HepG2 (cell line): Measurements from ENCODE around the gene FBXO7. TPM values are rescaled to one million over a fixed set of nuclear protein-coding genes. Genes with fewer than 3 reads are reported as not detected.

ENCODE experiments used
- ARID5B ChIP-seq: IDR thresholded peaks from 2 replicates; pipeline ENCODE4 v1.4.0; 2020; ENCODE audit warnings: mild to moderate bottlenecking, missing genetic modification reagents
- ELF4 ChIP-seq: sonication (generic); formaldehyde crosslinking; IDR thresholded peaks from 2 replicates; pipeline ENCODE4 v1.5.0; 2020; ENCODE audit warnings: missing genetic modification reagents, mild to moderate bottlenecking, moderate library complexity, borderline replicate concordance
- EP300 ChIP-seq, 3 experiments: sonication (generic) in 1 of 3; formaldehyde crosslinking in 1 of 3; IDR thresholded peaks; 2 replicates each; pipeline versions ENCODE4 v1.5.1 to v1.6.1; 2011 to 2020; ENCODE audit warnings: low read depth in 2 of 3, low read length in 2 of 3, borderline replicate concordance in 1 of 3, improper control_type of control experiment in 1 of 3, mild to moderate bottlenecking in 1 of 3, missing genetic modification reagents in 1 of 3, moderate library complexity in 1 of 3
- NR0B2 ChIP-seq: sonication (generic); formaldehyde crosslinking; IDR thresholded peaks from 2 replicates; pipeline ENCODE4 v1.4.0; 2020; ENCODE audit warnings: mild to moderate bottlenecking, missing genetic modification reagents
- RXRA ChIP-seq: sonication (generic); formaldehyde crosslinking; IDR thresholded peaks from 2 replicates; pipeline ENCODE4 v1.5.1; 2020; ENCODE audit warnings: missing genetic modification reagents
- SAFB2 ChIP-seq: sonication (generic); formaldehyde crosslinking; IDR thresholded peaks from 2 replicates; pipeline ENCODE4 v1.5.1; 2020; ENCODE audit warnings: missing genetic modification reagents, low read depth, mild to moderate bottlenecking, borderline replicate concordance
- SATB2 ChIP-seq: sonication (generic); formaldehyde crosslinking; IDR thresholded peaks from 2 replicates; pipeline ENCODE4 v1.5.0; 2020; ENCODE audit warnings: missing genetic modification reagents
- TFE3 ChIP-seq: IDR thresholded peaks from 2 replicates; pipeline ENCODE4 v1.6.1; 2016
- YEATS2 ChIP-seq: sonication (generic); formaldehyde crosslinking; IDR thresholded peaks from 2 replicates; pipeline ENCODE4 v1.4.0; 2020; ENCODE audit warnings: missing genetic modification reagents, borderline replicate concordance
- ZBTB4 ChIP-seq: sonication (generic); formaldehyde crosslinking; IDR thresholded peaks from 2 replicates; pipeline ENCODE4 v1.4.0; 2020; ENCODE audit warnings: missing genetic modification reagents, mild to moderate bottlenecking, borderline replicate concordance
- ZIK1 ChIP-seq: sonication (generic); formaldehyde crosslinking; IDR thresholded peaks from 2 replicates; pipeline ENCODE4 v1.5.0; 2020; ENCODE audit warnings: mild to moderate bottlenecking, low read depth, missing genetic modification reagents, borderline replicate concordance
- polyA plus RNA-seq, 8 experiments: library from polyadenylated mRNA; depleted of rRNA in 3 of 8; stranded (reverse) in 7 of 8; unstranded in 1 of 8; fragments of >200 nt; fragmentation: Illumina TruSeq in 4 of 8; extraction: Trizol in 4 of 8; gene quantifications; 2 replicates each; pipeline versions ENCODE4 v1.2.1 to v1.2.3, GENCODE V29; 2011 to 2016; ENCODE audit warnings: low read depth in 4 of 8, missing spikeins in 1 of 8, mixed read lengths in 1 of 8; ENCODE audit not compliant: insufficient read depth in 1 of 8
- total RNA-seq, 5 experiments: library from RNA; depleted of rRNA; stranded (reverse); fragments of >200 nt; fragmentation: Illumina TruSeq; extraction: Trizol; gene quantifications; 2 replicates each; pipeline ENCODE4 v1.2.3, GENCODE V29; 2016; ENCODE audit warnings: low read depth in 1 of 5
- TF ChIP-seq, protein P1 (sequence below): sonication (generic); formaldehyde crosslinking; IDR thresholded peaks from 2 replicates; pipeline ENCODE4 v1.5.0; 2020; ENCODE audit warnings: mild to moderate bottlenecking, missing genetic modification reagents, borderline replicate concordance

The FBXO7 gene
- total and polyA plus RNA-seq, 2 of the 13 experiments (the other 11 are each of a cell fraction or from before 2014, with no cell fraction given) = 105 to 172 TPM

DNA sequence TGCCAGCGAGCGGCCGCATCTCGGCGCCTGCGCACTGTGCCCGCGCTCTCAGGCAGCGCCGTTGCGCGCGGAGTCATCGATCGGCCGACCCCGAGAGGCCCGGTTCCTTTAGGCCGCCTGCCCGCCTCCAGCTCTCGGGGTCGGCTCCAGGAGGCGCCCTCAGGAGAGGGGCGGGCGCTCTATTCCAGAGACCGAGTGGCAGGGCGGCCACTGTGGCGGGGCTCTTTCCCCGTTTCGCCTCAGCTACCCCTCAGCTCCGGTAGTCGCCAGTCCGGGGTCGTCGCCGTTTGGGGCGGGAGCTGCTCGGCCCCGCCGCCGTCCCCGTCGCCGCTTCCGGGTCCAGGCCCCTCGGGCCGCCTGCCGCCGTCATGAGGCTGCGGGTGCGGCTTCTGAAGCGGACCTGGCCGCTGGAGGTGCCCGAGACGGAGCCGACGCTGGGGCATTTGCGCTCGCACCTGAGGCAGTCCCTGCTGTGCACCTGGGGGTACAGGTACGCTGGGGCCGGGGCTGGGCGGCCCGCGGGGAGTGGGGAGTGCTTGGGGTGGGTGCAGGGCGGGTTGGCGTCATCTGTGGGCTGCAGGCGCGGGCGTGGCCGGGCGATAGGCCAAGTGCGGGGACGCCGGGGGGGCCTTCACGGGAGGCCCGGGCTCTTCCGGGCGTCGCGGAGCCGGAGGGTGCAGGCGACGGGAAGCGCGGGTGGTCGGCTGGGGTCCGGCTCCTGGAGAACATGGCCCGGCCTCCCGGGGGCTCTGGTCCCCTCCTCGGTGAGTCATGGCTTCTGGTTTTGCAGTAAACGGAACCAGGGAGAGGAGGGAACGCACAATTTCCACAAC is at the start of gene FBXO7 (continued):
- TF ChIP-seq ARID5B (CRISPR knock-in tag) = peak; percentile 42; the same call in 1 of the 2 replicates
- peak; percentile 69; the same call in 1 of the 2 replicates for TF ChIP-seq ZIK1
- peak in 1 of 2 experiments; percentile 18; a peak in 1 of 4 replicates for TF ChIP-seq EP300 (IDR thresholded peaks at IDR 0.05; ENCODE audit: low read depth in 2 of 2, low read length in 2 of 2)
- no peak for TF ChIP-seq EP300 (CRISPR knock-in tag; IDR thresholded peaks at IDR 0.05; ENCODE audit: borderline replicate concordance)
- TF ChIP-seq SATB2 (CRISPR knock-in tag) = no peak
- TF ChIP-seq ELF4 = peak; percentile 89
- TF ChIP-seq SAFB2 (CRISPR knock-in tag) = 0 out of 2 replicates have a peak, but pooled peaks have one; percentile 46
- TF ChIP-seq, protein P1, sequence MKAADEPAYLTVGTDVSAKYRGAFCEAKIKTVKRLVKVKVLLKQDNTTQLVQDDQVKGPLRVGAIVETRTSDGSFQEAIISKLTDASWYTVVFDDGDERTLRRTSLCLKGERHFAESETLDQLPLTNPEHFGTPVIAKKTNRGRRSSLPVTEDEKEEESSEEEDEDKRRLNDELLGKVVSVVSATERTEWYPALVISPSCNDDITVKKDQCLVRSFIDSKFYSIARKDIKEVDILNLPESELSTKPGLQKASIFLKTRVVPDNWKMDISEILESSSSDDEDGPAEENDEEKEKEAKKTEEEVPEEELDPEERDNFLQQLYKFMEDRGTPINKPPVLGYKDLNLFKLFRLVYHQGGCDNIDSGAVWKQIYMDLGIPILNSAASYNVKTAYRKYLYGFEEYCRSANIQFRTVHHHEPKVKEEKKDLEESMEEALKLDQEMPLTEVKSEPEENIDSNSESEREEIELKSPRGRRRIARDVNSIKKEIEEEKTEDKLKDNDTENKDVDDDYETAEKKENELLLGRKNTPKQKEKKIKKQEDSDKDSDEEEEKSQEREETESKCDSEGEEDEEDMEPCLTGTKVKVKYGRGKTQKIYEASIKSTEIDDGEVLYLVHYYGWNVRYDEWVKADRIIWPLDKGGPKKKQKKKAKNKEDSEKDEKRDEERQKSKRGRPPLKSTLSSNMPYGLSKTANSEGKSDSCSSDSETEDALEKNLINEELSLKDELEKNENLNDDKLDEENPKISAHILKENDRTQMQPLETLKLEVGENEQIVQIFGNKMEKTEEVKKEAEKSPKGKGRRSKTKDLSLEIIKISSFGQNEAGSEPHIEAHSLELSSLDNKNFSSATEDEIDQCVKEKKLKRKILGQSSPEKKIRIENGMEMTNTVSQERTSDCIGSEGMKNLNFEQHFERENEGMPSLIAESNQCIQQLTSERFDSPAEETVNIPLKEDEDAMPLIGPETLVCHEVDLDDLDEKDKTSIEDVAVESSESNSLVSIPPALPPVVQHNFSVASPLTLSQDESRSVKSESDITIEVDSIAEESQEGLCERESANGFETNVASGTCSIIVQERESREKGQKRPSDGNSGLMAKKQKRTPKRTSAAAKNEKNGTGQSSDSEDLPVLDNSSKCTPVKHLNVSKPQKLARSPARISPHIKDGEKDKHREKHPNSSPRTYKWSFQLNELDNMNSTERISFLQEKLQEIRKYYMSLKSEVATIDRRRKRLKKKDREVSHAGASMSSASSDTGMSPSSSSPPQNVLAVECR (CRISPR knock-in tag) = peak; percentile 80
- peak; percentile 79 for TF ChIP-seq RXRA (CRISPR knock-in tag)
- no peak for TF ChIP-seq TFE3 (CRISPR knock-in tag)
- TF ChIP-seq YEATS2 (CRISPR knock-in tag) = 0 out of 2 replicates have a peak, but pooled peaks have one; percentile 31
- peak; percentile 32; the same call in 1 of the 2 replicates for TF ChIP-seq NR0B2 (CRISPR knock-in tag)
- TF ChIP-seq ZBTB4 (CRISPR knock-in tag) = 0 out of 2 replicates have a peak, but pooled peaks have one; percentile 14
